K562 (cell line): ENCODE results near the gene TICAM1. TPM values are rescaled to one million over a fixed set of nuclear protein-coding genes. Genes with fewer than 3 reads are reported as not detected.

ENCODE experiments used
- ARID1B ChIP-seq: fragments of 450-650 bp; IDR thresholded peaks from 2 replicates; pipeline ENCODE4 v1.6.1; 2016; ENCODE audit warnings: antibody characterized with exemption, mild to moderate bottlenecking, inconsistent platforms
- ATF6 ChIP-seq: sonication (generic); formaldehyde crosslinking; IDR thresholded peaks from 2 replicates; pipeline ENCODE4 v1.4.0; 2020; ENCODE audit warnings: mild to moderate bottlenecking, missing genetic modification reagents
- BACH1 ChIP-seq: fragments of 200-800 bp; sonication (Bioruptor generic); IDR thresholded peaks from 2 replicates; pipeline ENCODE4 v1.6.1; 2016; ENCODE audit warnings: missing genetic modification characterization, missing compliant biosample characterization
- CEBPG ChIP-seq, 3 experiments: fragments of 200-800 bp in 1 of 3; sonication (Bioruptor generic) in 1 of 3; sonication (generic) in 1 of 3; formaldehyde crosslinking in 1 of 3; IDR thresholded peaks in 2 of 3; conservative IDR thresholded peaks in 1 of 3; 2 replicates each; pipeline versions ENCODE4 v1.6.1 to v1.8.0; 2016 to 2022; ENCODE audit warnings: missing compliant biosample characterization in 2 of 3, missing genetic modification characterization in 2 of 3, mild to moderate bottlenecking in 1 of 3, missing genetic modification reagents in 1 of 3
- CREB1 ChIP-seq, 2 experiments: sonication (generic) in 1 of 2; formaldehyde crosslinking in 1 of 2; IDR thresholded peaks; 2 replicates each; pipeline versions ENCODE4 v1.6.1 to v1.8.0; 2012 to 2022; ENCODE audit warnings: inconsistent platforms in 1 of 2, mild to moderate bottlenecking in 1 of 2, missing genetic modification reagents in 1 of 2, moderate library complexity in 1 of 2
- DACH1 ChIP-seq: fragments of 450-650 bp; IDR thresholded peaks from 2 replicates; pipeline ENCODE4 v1.6.1; 2018; ENCODE audit not compliant: partially characterized antibody
- EWSR1 ChIP-seq: fragments of 450-650 bp; IDR thresholded peaks from 2 replicates; pipeline ENCODE4 v1.6.1; 2018; ENCODE audit warnings: borderline replicate concordance, mild to moderate bottlenecking, low read depth, moderate library complexity; ENCODE audit not compliant: partially characterized antibody
- FOXJ2 ChIP-seq: fragments of 200-800 bp; sonication (Bioruptor generic); IDR thresholded peaks from 2 replicates; pipeline ENCODE4 v1.6.1; 2016; ENCODE audit warnings: missing genetic modification characterization, missing compliant biosample characterization
- HDGF ChIP-seq: fragments of 450-650 bp; IDR thresholded peaks from 2 replicates; pipeline ENCODE4 v1.6.1; 2016
- MAZ ChIP-seq, 2 experiments: fragments of 450-650 bp in 1 of 2; sonication (generic) in 1 of 2; formaldehyde crosslinking; IDR thresholded peaks in 1 of 2; conservative IDR thresholded peaks in 1 of 2; 2 replicates each; pipeline versions ENCODE4 v1.4.0 to v1.5.0; 2020; ENCODE audit warnings: mild to moderate bottlenecking in 1 of 2, missing genetic modification reagents in 1 of 2
- MCM3 ChIP-seq: fragments of 450-650 bp; IDR thresholded peaks from 2 replicates; pipeline ENCODE4 v1.6.1; 2016
- MCM5 ChIP-seq: fragments of 450-650 bp; IDR thresholded peaks from 2 replicates; pipeline ENCODE4 v1.6.1; 2016; ENCODE audit warnings: low read depth
- NFE2L1 ChIP-seq: fragments of 450-650 bp; IDR thresholded peaks from 2 replicates; pipeline ENCODE4 v1.6.1; 2016; ENCODE audit warnings: missing genetic modification characterization, low read depth, mild to moderate bottlenecking, missing compliant biosample characterization, moderate library complexity, borderline replicate concordance
- RBM34 ChIP-seq: fragments of 200-400 bp; formaldehyde crosslinking; IDR thresholded peaks from 2 replicates; pipeline ENCODE4 v1.6.1; 2018; ENCODE audit warnings: low read length, borderline replicate concordance; ENCODE audit not compliant: insufficient read depth
- RNF2 ChIP-seq: sonication (generic); IDR thresholded peaks from 2 replicates; pipeline ENCODE4 v1.6.1; 2016
- SFPQ ChIP-seq: fragments of 200-400 bp; formaldehyde crosslinking; IDR thresholded peaks from 2 replicates; pipeline ENCODE4 v1.6.1; 2017; ENCODE audit warnings: mild to moderate bottlenecking, low read depth, low read length, moderate library complexity
- SIRT6 ChIP-seq: IDR thresholded peaks from one replicate; pipeline ENCODE4 v1.6.1; 2012; ENCODE audit warnings: low read depth, mild to moderate bottlenecking, control low read depth, inconsistent platforms, low read length, moderate library complexity
- STAG1 ChIP-seq: sonication (generic); formaldehyde crosslinking; IDR thresholded peaks from 2 replicates; pipeline ENCODE4 v1.5.0; 2020; ENCODE audit warnings: missing genetic modification reagents, borderline replicate concordance
- TFAM ChIP-seq: fragments of 250-450 bp; sonication (Bioruptor Pico); conservative IDR thresholded peaks from 2 replicates; pipeline ENCODE4 v1.5.0; 2021; ENCODE audit warnings: mild to moderate bottlenecking, moderate library complexity
- ZBTB9 ChIP-seq: fragments of 450-650 bp; formaldehyde crosslinking; IDR thresholded peaks from 2 replicates; pipeline ENCODE4 v1.4.0; 2020; ENCODE audit warnings: mild to moderate bottlenecking, moderate library complexity
- ZC3H11A ChIP-seq: IDR thresholded peaks from 2 replicates; pipeline ENCODE4 v1.6.1; 2012; ENCODE audit warnings: low read depth, low read length, improper control_type of control experiment
- ZNF217 ChIP-seq: sonication (generic); formaldehyde crosslinking; IDR thresholded peaks from 2 replicates; pipeline ENCODE4 v1.8.0; 2022; ENCODE audit warnings: mild to moderate bottlenecking, missing genetic modification reagents
- polyA plus RNA-seq, 8 experiments: library from polyadenylated mRNA; depleted of rRNA in 4 of 8; stranded (reverse) in 5 of 8; unstranded in 3 of 8; fragments of >200 nt; fragmentation: Nextera tagmentation in 2 of 8; fragmentation: Illumina TruSeq in 1 of 8; extraction: Ambion mirVana in 2 of 8; extraction: Trizol in 1 of 8; gene quantifications; 2 replicates each; pipeline versions ENCODE4 v1.2.1 to v1.2.3, GENCODE V29; 2011 to 2014; ENCODE audit warnings: inconsistent platforms in 1 of 8, missing spikeins in 1 of 8
- total RNA-seq, 7 experiments: library from RNA; depleted of rRNA in 6 of 7; stranded (reverse); fragments of >200 nt in 6 of 7; fragmentation: Illumina TruSeq in 2 of 7; extraction: Trizol in 2 of 7; gene quantifications; 2 replicates each; pipeline versions ENCODE4 v1.2.1 to v1.2.3, GENCODE V29; 2011 to 2021; ENCODE audit warnings: low replicate concordance in 1 of 7

Gene TICAM1
- total and polyA plus RNA-seq, 9 of the 15 experiments (the other 6 are each of a cell fraction or from before 2014, with no cell fraction given), result 0.07 to 11.6 (median 1.5) TPM

- TF ChIP-seq ATF6 (CRISPR knock-in tag), result no peak
- no peak for TF ChIP-seq RBM34
- no peak for TF ChIP-seq SFPQ
- no peak for TF ChIP-seq ZNF217 (CRISPR knock-in tag)
- TF ChIP-seq STAG1 (CRISPR knock-in tag), result no peak
- peak; percentile 88; the same call in 1 of the 2 replicates for TF ChIP-seq RNF2
- TF ChIP-seq MAZ (CRISPR knock-in tag; conservative IDR thresholded peaks at IDR 0.05 in 1 of 2, IDR thresholded peaks at IDR 0.05 in 1 of 2), result peak; percentile 72 to 94
- no peak for TF ChIP-seq NFE2L1 (tag)
- TF ChIP-seq MCM5, result no peak
- peak; percentile 64 for TF ChIP-seq DACH1
- TF ChIP-seq TFAM (CRISPR knock-in tag), result no peak
- no peak for TF ChIP-seq SIRT6
- no peak for TF ChIP-seq CREB1 (IDR thresholded peaks at IDR 0.05)
- TF ChIP-seq CREB1 (CRISPR knock-in tag; IDR thresholded peaks at IDR 0.05), result no peak
- peak; percentile 91 for TF ChIP-seq ARID1B
- TF ChIP-seq MCM3, result no peak
- no peak for TF ChIP-seq FOXJ2 (tag)
- no peak for TF ChIP-seq BACH1 (tag)
- TF ChIP-seq HDGF, result peak; percentile 96
- TF ChIP-seq CEBPG (CRISPR knock-in tag; IDR thresholded peaks at IDR 0.05), result no peak
- TF ChIP-seq CEBPG (tag; conservative IDR thresholded peaks at IDR 0.05 in 1 of 2, IDR thresholded peaks at IDR 0.05 in 1 of 2), result no peak
- TF ChIP-seq ZBTB9 (CRISPR knock-in tag), result no peak
- TF ChIP-seq EWSR1, result no peak
- TF ChIP-seq ZC3H11A, result no peak
These were observed 38.7 kb upstream of the TICAM1 start (continued) for GRCh38 chr19:4870025-4870700.
